ENCODE data around the gene PRSS2.
A peak's percentile ranks its signal among the peaks of the same experiment; 100 is the strongest.

The PRSS2 gene

GRCh38 chr7:142801601-142802295 lies 31.0 kb downstream of the PRSS2 start:
- DNase-seq (ENCODE audit: low read depth): no peak

- no peak for DNase-seq (ENCODE audit: low read depth)
These were observed 31.5 kb downstream of the PRSS2 start for GRCh38 chr7:142802301-142802700.

- no peak for DNase-seq (ENCODE audit: low read depth)
These were observed 33.1 kb downstream of the PRSS2 start for GRCh38 chr7:142803901-142804300.

- DNase-seq (ENCODE audit: low read depth): no peak
These were observed 34.0 kb downstream of the PRSS2 start for GRCh38 chr7:142804728-142805207.

GRCh38 chr7:142805350-142806021 lies 34.7 kb downstream of the PRSS2 start:
- no peak for DNase-seq (ENCODE audit: low read depth)

- DNase-seq (ENCODE audit: low read depth): no peak
These were observed 35.2 kb downstream of the PRSS2 start for GRCh38 chr7:142806022-142806356.

GRCh38 chr7:142806957-142807356 lies 36.2 kb downstream of the PRSS2 start:
- DNase-seq (ENCODE audit: low read depth): no peak

- DNase-seq (ENCODE audit: low read depth): peak; percentile 70
These were observed 37.2 kb downstream of the PRSS2 start for GRCh38 chr7:142807855-142808460.

- DNase-seq (ENCODE audit: low read depth): no peak
These were observed 37.7 kb downstream of the PRSS2 start for GRCh38 chr7:142808461-142808801.

GRCh38 chr7:142808802-142809583 lies 38.2 kb downstream of the PRSS2 start:
- peak; percentile 52 for DNase-seq (ENCODE audit: low read depth)

GRCh38 chr7:142809671-142810070 lies 38.9 kb downstream of the PRSS2 start:
- no peak for DNase-seq (ENCODE audit: low read depth)

- peak; percentile 45 for DNase-seq (ENCODE audit: low read depth)
These were observed 40.5 kb downstream of the PRSS2 start for GRCh38 chr7:142811154-142811737.

GRCh38 chr7:142812437-142813215 lies 41.9 kb downstream of the PRSS2 start:
- no peak for DNase-seq (ENCODE audit: low read depth)

GRCh38 chr7:142813226-142813625 lies 42.5 kb downstream of the PRSS2 start:
- peak; percentile 82 for DNase-seq (ENCODE audit: low read depth)

- no peak for DNase-seq (ENCODE audit: low read depth)
These were observed 42.9 kb downstream of the PRSS2 start for GRCh38 chr7:142813699-142814098.

- no peak for DNase-seq (ENCODE audit: low read depth)
These were observed 43.7 kb downstream of the PRSS2 start for GRCh38 chr7:142814451-142814850.

- DNase-seq (ENCODE audit: low read depth): no peak
These were observed 44.4 kb downstream of the PRSS2 start for GRCh38 chr7:142815134-142815533.

- peak; percentile 30 for DNase-seq (ENCODE audit: low read depth)
These were observed 46.7 kb downstream of the PRSS2 start for GRCh38 chr7:142817506-142817905.

- no peak for DNase-seq (ENCODE audit: low read depth)
These were observed 48.8 kb downstream of the PRSS2 start for GRCh38 chr7:142819530-142819929.

GRCh38 chr7:142822714-142823113 lies 51.9 kb downstream of the PRSS2 start:
- DNase-seq (ENCODE audit: low read depth): no peak
